HepG2 (cell line): ENCODE data around the gene SPATS2. TPM values are rescaled to one million over a fixed set of nuclear protein-coding genes. Genes with fewer than 3 reads are reported as not detected.

Experiments
- ATRX ChIP-seq: sonication (generic); formaldehyde crosslinking; IDR thresholded peaks from 2 replicates; pipeline ENCODE4 v1.4.0; 2020; ENCODE audit warnings: missing genetic modification reagents, borderline replicate concordance
- MNT ChIP-seq: fragments of 450-650 bp; IDR thresholded peaks from 2 replicates; pipeline ENCODE4 v1.6.1; 2016
- MZF1 ChIP-seq: sonication (generic); formaldehyde crosslinking; IDR thresholded peaks from 2 replicates; pipeline ENCODE4 v1.8.1; 2023; ENCODE audit warnings: mild to moderate bottlenecking, missing genetic modification reagents, borderline replicate concordance
- RBM22 ChIP-seq: fragments of 200-400 bp; formaldehyde crosslinking; optimal IDR thresholded peaks from 2 replicates; pipeline ENCODE3; 2017; ENCODE audit warnings: mild to moderate bottlenecking, low read length, moderate library complexity
- RFX1 ChIP-seq: fragments of 450-650 bp; IDR thresholded peaks from 2 replicates; pipeline ENCODE4 v1.6.1; 2017
- SIX1 ChIP-seq: sonication (generic); formaldehyde crosslinking; IDR thresholded peaks from 2 replicates; pipeline ENCODE4 v1.4.0; 2020; ENCODE audit warnings: missing genetic modification reagents, borderline replicate concordance
- TBX3 ChIP-seq: fragments of 450-650 bp; IDR thresholded peaks from 2 replicates; pipeline ENCODE4 v1.6.1; 2017; ENCODE audit warnings: antibody characterized with exemption, mild to moderate bottlenecking, inconsistent platforms, borderline replicate concordance
- TIGD3 ChIP-seq: sonication (generic); formaldehyde crosslinking; IDR thresholded peaks from 2 replicates; pipeline ENCODE4 v1.5.1; 2020; ENCODE audit warnings: mild to moderate bottlenecking, missing genetic modification reagents, borderline replicate concordance
- YY1 ChIP-seq: IDR thresholded peaks from 2 replicates; pipeline ENCODE4 v1.6.1; 2011; ENCODE audit warnings: low read length, low read depth, moderate library complexity, mild to moderate bottlenecking; ENCODE audit not compliant: insufficient read depth, insufficient replicate concordance
- ZBTB37 ChIP-seq: sonication (generic); formaldehyde crosslinking; IDR thresholded peaks from 2 replicates; pipeline ENCODE4 v1.4.0; 2020; ENCODE audit warnings: mild to moderate bottlenecking, missing genetic modification reagents
- ZBTB7B ChIP-seq: sonication (generic); formaldehyde crosslinking; IDR thresholded peaks from 2 replicates; pipeline ENCODE4 v1.4.0; 2020; ENCODE audit warnings: missing genetic modification reagents
- ZKSCAN1 ChIP-seq: fragments of 150-350 bp; IDR thresholded peaks from 2 replicates; pipeline ENCODE4 v1.6.1; 2014; ENCODE audit warnings: low read length
- ZNF33A ChIP-seq: sonication (generic); formaldehyde crosslinking; IDR thresholded peaks from 2 replicates; pipeline ENCODE4 v1.5.1; 2020; ENCODE audit warnings: missing genetic modification reagents, mild to moderate bottlenecking, moderate library complexity, borderline replicate concordance
- ZNF367 ChIP-seq: sonication (generic); formaldehyde crosslinking; IDR thresholded peaks from 2 replicates; pipeline ENCODE4 v1.4.0; 2020; ENCODE audit warnings: missing genetic modification reagents, borderline replicate concordance
- ZNF567 ChIP-seq: sonication (generic); formaldehyde crosslinking; IDR thresholded peaks from 2 replicates; pipeline ENCODE4 v1.8.1; 2023; ENCODE audit warnings: mild to moderate bottlenecking, missing genetic modification reagents, borderline replicate concordance
- ZNF574 ChIP-seq: sonication (generic); formaldehyde crosslinking; IDR thresholded peaks from 2 replicates; pipeline ENCODE4 v1.4.0; 2020; ENCODE audit warnings: missing genetic modification reagents
- ZNF577 ChIP-seq: sonication (generic); formaldehyde crosslinking; IDR thresholded peaks from 2 replicates; pipeline ENCODE4 v1.4.0; 2020; ENCODE audit warnings: mild to moderate bottlenecking, low read depth, missing genetic modification reagents, borderline replicate concordance
- polyA plus RNA-seq, 8 experiments: library from polyadenylated mRNA; depleted of rRNA in 3 of 8; stranded (reverse) in 7 of 8; unstranded in 1 of 8; fragments of >200 nt; fragmentation: Illumina TruSeq in 4 of 8; extraction: Trizol in 4 of 8; gene quantifications; 2 replicates each; pipeline versions ENCODE4 v1.2.1 to v1.2.3, GENCODE V29; 2011 to 2016; ENCODE audit warnings: low read depth in 4 of 8, missing spikeins in 1 of 8, mixed read lengths in 1 of 8; ENCODE audit not compliant: insufficient read depth in 1 of 8
- total RNA-seq, 5 experiments: library from RNA; depleted of rRNA; stranded (reverse); fragments of >200 nt; fragmentation: Illumina TruSeq; extraction: Trizol; gene quantifications; 2 replicates each; pipeline ENCODE4 v1.2.3, GENCODE V29; 2016; ENCODE audit warnings: low read depth in 1 of 5

Gene SPATS2
- total and polyA plus RNA-seq, 2 of the 13 experiments (the other 11 are each of a cell fraction or from before 2014, with no cell fraction given) = 19.3 to 28.1 TPM

DNA sequence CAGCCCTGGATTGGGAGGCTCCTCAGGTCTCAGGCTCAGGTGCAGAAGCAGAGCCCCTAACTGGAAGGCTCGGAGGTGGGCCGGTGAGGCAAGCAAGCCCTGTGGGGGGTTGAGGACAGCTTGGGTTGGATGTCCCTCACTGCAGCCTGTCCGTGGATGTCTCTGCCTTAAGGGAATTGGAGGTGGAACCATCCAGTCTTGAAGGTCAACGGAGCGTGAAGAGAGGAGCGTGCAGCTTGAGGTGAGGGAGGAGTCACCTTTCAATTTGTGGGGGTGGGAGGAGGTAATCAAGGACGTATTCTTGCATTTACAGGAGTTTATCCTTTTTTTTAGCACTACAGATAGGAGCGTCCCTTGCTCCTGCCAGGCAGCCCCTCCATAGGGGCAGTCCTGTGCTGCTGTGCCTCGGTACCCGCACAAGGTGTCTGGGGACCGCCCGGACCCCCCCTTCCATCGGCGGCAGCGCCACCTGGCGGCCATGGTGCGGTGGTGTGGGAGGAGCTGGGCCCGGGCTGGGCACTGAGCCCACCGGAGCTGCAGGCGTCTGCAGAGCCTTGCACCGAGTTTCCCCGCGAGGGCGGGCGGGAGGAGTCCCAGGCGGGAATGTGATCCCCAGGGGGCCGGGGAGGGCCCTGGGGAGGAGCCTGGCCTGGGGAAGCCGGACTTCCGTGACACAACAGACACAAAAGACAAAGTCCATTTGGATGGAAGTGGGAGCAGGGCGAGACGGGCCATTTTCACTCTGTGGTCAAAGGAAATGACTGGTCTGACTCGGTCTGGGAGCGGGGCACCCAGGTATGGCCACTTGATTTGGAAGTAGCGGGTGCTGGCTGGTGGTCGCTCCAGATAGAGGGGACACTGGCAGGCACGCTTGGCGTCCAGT is 19.7 kb upstream of the SPATS2 start (continued):
- TF ChIP-seq ZNF577 = no peak
- peak; percentile 82; the same call in 1 of the 2 replicates for TF ChIP-seq ZNF33A (CRISPR knock-in tag)
- no peak for TF ChIP-seq YY1
- TF ChIP-seq TIGD3 (CRISPR knock-in tag) = no peak
- no peak for TF ChIP-seq ATRX (CRISPR knock-in tag)
- peak; percentile 89; the same call in 1 of the 2 replicates for TF ChIP-seq SIX1 (CRISPR knock-in tag)
- TF ChIP-seq ZNF367 (CRISPR knock-in tag) = no peak
- no peak for TF ChIP-seq MNT
- TF ChIP-seq TBX3 = no peak
- peak; percentile 88 for TF ChIP-seq ZNF574 (CRISPR knock-in tag)
- no peak for TF ChIP-seq RFX1
- TF ChIP-seq ZBTB7B = peak; percentile 98
- TF ChIP-seq RBM22 = no peak
- TF ChIP-seq ZKSCAN1 = no peak
- TF ChIP-seq ZBTB37 (CRISPR knock-in tag) = no peak
- no peak for TF ChIP-seq ZNF567 (CRISPR knock-in tag)
- TF ChIP-seq MZF1 (CRISPR knock-in tag) = no peak
